NCI-H82 (cell line): Measurements from ENCODE around the gene CCM2.
"Not testable (repeated sequence)": the region's sequence is repeated elsewhere in the genome, so short reads cannot be mapped to it uniquely, and the experiment has no call there.

Experiments used
- DNase-seq: peaks from one replicate; lab custom pipeline; 2025; lab: John Stamatoyannopoulos, UW

CCM2 gene

GRCh38 chr7:45001826-45002225 is 1.8 kb downstream of the CCM2 start:
- no peak for DNase-seq

DNA sequence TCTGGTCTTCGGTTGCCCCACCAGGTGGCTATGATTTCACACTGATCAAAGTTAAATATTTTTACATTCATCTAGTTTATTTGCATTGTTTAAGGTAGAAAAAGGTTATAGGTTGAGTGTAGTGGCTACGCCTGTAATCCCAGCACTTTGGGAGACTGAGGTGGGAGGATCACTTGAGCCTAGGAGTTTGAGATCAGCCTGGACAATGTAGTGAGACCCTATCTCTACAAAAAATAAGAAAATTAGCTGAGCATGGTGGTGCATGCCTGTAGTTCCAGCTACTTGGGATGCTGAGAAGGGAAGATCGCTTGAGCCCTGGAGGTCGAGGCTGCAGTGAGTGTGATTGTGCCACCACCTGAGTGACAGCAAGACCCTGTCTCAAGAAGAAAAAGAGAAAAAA is 3.8 kb downstream of the CCM2 start:
- no peak for DNase-seq

GRCh38 chr7:45007106-45007505 is 7.1 kb downstream of the CCM2 start:
- DNase-seq, result no peak

- no peak for DNase-seq
Observed at GRCh38 chr7:45007571-45008328, 7.7 kb downstream of the CCM2 start.

- no peak for DNase-seq
Observed at GRCh38 chr7:45013465-45013967, 13.5 kb downstream of the CCM2 start.

DNA sequence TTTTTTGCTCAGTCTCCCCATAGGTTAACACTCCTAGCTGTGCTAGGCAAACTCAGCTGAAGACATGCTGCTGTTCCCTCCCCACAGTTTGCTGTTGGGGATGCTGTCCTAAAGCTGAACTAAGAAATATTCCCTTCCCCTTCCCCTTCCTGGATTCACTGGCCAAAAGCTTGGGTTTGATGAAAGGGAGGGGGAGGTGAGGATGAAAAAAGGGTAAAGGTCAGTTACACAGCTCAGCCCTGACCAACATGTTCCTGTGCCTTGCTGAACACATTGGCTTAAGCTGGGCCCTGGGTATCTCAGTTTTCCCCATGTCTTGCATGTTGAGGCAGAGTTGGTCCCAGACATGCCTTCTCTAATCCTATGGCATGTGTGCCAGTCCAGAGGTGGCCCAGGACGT is 15.3 kb downstream of the CCM2 start:
- no peak for DNase-seq

GRCh38 chr7:45017253-45017652 is 17.3 kb downstream of the CCM2 start:
- no peak for DNase-seq

DNA sequence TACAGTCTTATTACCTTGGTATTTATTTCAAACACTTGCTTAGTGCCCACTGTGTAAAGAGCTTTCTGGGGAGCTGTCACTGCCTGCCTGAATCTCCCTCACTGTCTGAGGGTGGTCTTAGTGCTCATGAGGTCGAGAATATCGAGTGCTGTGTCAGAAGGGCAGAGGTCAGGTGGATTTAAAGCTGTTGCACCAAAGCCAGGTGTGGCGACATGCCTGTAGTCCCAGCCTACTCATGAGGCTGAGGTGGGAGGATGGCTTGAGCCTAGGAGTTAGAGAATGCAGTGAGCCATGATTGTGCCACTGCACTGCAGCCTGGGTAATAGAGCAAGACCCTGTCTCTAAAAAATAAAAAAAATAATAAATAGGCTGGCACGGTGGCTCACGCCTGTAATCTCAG is 20.9 kb downstream of the CCM2 start:
- no peak for DNase-seq

- DNase-seq, result peak; percentile 29
Observed at GRCh38 chr7:45021604-45022296, 21.7 kb downstream of the CCM2 start.

- DNase-seq, result no peak
Observed at GRCh38 chr7:45024126-45024744, 24.2 kb downstream of the CCM2 start.

DNA sequence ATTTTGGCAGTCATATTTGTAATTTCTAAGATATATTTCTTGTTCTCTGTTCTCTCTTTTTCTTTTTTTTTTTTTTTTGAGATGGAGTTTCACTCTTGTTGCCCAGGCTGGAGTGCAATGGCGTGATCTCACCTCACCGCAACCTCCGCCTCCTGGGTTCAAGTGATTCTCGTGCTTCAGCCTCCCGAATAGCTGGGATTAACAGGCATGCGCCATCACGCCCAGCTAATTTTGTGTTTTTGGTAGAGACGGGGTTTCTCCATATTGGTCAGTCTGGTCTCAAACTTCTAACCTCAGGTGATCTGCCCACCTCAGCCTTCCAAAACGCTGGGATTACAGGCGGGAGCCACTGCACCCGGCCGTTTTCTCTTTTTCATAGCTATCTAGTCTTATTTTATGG is 25.5 kb downstream of the CCM2 start:
- not testable (repeated sequence) for DNase-seq

DNA sequence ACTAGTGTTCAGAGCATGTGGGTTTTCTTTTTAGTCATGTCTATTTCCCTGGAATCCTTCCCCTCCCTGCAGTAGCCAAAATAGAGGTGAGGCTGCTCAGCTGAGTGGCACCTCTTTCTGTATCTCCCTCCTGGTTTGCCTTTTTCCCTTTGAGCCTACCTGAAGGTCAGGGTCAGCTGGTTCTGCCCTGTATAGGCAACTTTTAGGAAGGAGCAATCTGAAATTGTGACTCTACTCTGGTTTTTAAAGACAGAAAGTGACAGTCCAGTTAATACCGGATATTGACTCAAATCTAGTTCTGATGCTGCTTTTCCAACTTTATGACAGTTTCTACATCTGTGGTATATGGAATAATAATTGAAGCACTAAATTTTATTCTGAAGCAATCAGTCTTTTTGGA is 26.0 kb downstream of the CCM2 start:
- no peak for DNase-seq

- DNase-seq, result no peak
Observed at GRCh38 chr7:45026984-45027773, 27.2 kb downstream of the CCM2 start.

DNA sequence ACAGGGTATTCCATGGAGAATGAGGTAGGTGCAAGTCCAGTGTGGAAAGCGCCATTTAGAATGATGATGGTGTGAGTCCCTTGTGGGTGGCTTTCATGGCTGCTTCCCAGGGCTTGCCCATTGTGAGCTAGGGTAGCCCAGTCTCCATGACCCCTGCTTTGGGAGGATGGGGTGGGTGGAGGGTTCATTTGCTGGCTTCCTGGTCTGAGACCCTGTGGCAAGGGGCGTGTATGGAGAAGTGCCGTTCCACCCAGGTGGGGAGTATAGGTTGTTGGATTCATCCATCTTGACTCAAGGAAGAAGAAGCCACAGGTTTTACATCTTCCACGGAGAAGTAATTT is 27.7 kb downstream of the CCM2 start:
- no peak for DNase-seq

- DNase-seq, result no peak
Observed at GRCh38 chr7:45028138-45028919, 28.3 kb downstream of the CCM2 start.

DNA sequence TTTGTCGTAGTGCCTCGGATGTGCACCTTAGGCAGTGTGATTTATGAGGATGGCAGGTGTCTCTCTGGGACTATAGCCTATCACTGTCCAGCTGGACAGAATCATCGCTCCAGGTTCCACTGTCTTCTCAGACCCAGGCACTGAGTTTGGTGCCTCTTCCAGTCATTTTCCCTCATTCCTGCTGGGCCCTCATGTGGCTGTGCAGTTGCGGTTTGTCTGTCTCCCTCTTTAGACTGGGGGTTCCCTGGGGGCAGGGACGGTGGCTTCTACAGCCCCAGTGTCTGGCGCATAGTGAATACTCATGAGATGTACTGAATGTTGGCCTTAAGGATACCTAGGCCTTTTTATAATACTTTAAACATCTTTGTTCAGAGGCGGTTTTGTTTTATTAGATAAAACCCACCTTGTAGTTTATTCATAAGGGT is 28.9 kb downstream of the CCM2 start:
- no peak for DNase-seq

- no peak for DNase-seq
Observed at GRCh38 chr7:45031829-45032228, 31.8 kb downstream of the CCM2 start.

DNA sequence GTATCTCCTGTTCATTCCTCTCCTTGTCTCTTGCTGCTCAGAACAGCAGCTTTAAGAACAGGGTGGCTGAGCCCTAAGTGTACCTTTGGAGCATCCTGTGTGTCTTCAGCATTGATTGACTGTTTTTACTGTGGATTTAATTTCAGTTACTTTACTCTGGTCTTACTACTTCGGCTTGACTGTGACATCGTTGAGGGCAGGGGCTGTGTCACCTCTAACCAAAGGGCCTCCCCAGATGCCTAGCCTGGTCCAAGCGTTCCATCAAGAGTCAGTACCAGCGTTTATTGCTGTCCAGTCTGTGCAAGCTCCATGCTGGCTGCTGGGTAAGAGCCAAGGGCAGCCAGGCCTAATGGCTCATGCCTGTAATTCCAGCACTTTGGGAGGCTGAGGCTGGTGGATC is 32.4 kb downstream of the CCM2 start:
- DNase-seq, result no peak

- DNase-seq, result no peak
Observed at GRCh38 chr7:45033261-45033930, 33.4 kb downstream of the CCM2 start.

DNA sequence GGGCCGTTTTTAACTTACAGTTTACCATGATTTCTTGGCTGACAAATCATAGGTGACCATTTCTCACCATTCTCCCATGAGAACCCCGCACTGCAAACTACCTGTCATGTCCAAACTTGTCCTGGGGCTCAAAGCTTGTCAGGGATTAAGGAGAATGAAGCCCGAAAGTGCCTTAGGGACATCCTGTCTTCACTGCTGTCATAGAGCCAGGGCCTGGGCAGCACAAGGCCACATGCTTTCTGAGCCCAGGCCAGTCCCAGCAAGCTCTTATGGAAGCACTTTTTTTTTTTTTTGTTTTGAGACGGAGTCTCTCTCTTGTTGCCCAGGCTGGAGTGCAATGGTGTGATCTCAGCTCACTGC is 33.9 kb downstream of the CCM2 start:
- peak; percentile 8 for DNase-seq

- not testable (repeated sequence) for DNase-seq
Observed at GRCh38 chr7:45034710-45035109, 34.7 kb downstream of the CCM2 start.
